Stimulated activated naive CD8-positive, alpha-beta T cell treated with anti-CD3 and anti-CD28 coated beads, Interleukin-15, amount 100 ng/mL, for 72 hours (primary cell): Measurements from ENCODE around the gene RGS16.

Experiments used
- ATAC-seq: fragments of 150-1000 bp; cut with Tn5 transposase; 2 replicates; pipeline ENCODE4 v1.10.0; 2021; ENCODE audit warnings: mild to moderate bottlenecking, moderate library complexity
- DNase-seq, 2 donors: peaks; one replicate each; pipeline ENCODE4 v3.0.0; 2021 to 2022
- H3K27ac Mint-ChIP-seq, 2 donors: one replicate each; pipeline ENCODE4 v1.8.0; 2022; ENCODE audit warnings: mild to moderate bottlenecking in 2 of 2, mixed read lengths in 2 of 2, moderate library complexity in 2 of 2
- H3K27me3 Mint-ChIP-seq: one replicate; pipeline ENCODE4 v1.8.0; 2022; ENCODE audit warnings: mixed read lengths
- H3K4me1 Mint-ChIP-seq: one replicate; pipeline ENCODE4 v1.8.0; 2022; ENCODE audit warnings: mild to moderate bottlenecking, mixed read lengths
- H3K4me3 Mint-ChIP-seq, 2 donors: one replicate each; pipeline ENCODE4 v1.8.0; 2022; ENCODE audit warnings: mild to moderate bottlenecking in 2 of 2, mixed read lengths in 2 of 2, moderate library complexity in 1 of 2
- H3K9me3 Mint-ChIP-seq, 2 donors: one replicate each; pipeline ENCODE4 v1.8.0; 2022; ENCODE audit warnings: mixed read lengths in 2 of 2

Gene RGS16, protein sequence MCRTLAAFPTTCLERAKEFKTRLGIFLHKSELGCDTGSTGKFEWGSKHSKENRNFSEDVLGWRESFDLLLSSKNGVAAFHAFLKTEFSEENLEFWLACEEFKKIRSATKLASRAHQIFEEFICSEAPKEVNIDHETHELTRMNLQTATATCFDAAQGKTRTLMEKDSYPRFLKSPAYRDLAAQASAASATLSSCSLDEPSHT

DNA sequence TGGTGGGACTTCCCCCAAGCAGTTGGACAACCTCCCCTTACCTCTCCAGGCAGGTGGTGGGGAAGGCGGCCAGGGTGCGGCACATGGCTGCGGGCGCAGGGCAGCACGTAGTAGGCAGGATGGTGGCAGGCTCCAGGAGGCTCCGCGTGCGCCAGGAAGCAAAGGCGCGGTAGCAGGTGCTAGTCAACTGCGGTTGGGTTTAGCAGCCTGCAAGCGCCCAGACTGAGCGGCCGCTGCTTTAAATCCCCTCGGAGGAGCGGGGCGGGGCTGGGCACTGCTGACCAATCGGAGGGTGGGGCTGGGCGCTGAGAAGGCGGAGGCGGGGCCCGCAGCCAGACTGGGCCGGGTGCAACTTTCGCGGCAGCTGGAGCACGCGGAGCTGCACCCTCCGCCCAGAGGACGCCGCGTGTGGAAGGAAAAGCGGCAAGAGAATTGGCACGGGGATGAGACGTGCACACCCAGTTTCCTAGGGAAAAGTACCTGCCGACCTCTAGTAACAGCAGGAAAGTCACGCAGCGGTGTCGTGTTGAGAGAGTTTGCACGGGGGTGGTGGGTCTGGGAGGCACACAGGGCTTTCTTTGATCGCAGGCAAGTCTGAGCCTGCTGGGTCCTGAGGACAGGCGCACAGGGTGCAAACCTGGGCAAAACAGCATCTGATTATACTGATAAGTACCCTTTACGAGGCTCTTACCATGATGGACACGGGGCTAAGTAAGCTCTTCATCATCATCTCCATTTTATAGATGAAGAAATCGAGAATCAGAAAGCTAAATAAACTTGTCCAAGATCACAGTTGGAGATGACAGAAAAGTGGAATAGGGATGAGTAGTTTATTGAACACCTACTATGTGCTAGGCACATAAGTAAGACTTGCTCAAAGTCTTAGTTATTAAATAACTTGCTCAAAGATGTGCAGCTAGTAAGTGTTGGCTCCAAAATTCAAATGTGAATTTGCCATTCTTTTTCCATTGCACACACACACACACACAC lies at the start of gene RGS16:
Gene RGS16, minus strand, starts transcription at position 215 of the 990 bp plus-strand sequence. Its CDS starts 130 bp downstream, at position 85.
- DNase-seq (peak; percentile 95 to 96), ATAC-seq (peak; percentile 91)
- peaks cover 17% of the 10 kb centered on the region for H3K27me3 Mint-ChIP-seq
- H3K27ac Mint-ChIP-seq, result peak within 1 kb of the TSS; percentile 88 to 97
- H3K4me1 Mint-ChIP-seq, result peaks cover 36% of the 10 kb centered on the region
- H3K9me3 Mint-ChIP-seq, result no peaks in the 10 kb centered on the region
- H3K4me3 Mint-ChIP-seq, result peak within 1 kb of the TSS in 1 of 2 donors; percentile 45

DNA sequence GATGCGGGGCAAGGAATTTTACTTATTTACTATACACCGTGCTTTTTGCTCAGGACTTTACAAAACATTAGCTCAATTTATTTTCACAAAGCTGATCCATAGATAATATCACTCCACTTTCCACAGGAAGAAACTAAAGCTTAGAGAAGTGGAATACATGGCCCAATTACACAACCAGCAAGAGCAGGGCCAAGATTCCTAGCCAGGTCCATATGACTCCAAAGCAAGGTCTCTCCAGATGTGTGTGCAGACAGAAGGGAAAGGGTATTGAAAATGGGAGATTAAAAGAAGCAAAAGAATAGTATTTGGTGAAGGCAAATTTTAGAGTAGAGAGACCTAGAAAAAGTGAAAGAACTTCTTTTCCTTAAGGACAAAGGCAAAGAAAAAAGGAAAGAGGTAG lies 49.8 kb upstream of the RGS16 start:
- no peak for DNase-seq
- Mint-ChIP-seq H3K4me1 (peaks cover 9% of the 10 kb centered on the region), H3K27me3 (peaks cover 21% of the 10 kb centered on the region), H3K27ac (no peak overlapping the region), H3K9me3 (no peaks in the 10 kb centered on the region), H3K4me3 (no peak overlapping the region)
- no peak for ATAC-seq

DNA sequence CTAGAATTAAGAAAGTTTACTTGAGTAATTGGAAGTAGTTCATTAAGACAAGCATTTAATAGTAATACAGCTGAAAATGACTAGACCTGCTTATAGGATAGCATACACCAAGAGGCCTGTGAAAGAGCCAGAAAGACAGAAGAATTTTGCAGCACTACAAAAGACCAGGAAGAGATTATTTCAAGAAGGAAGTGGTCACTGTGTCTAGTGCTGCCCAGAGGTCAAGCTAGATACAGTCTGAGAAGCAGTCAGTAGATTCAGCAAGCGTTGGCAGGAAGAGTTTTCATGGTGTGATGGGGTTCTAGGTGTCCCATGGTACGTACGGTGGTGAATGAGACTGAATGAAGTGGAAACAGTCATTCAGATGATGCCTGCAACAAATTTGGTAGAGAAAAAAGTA lies 48.7 kb upstream of the RGS16 start:
- H3K4me1 Mint-ChIP-seq, result peaks cover 12% of the 10 kb centered on the region
- no peak for DNase-seq
- H3K27me3 Mint-ChIP-seq, result peaks cover 25% of the 10 kb centered on the region
- no peak overlapping the region for H3K27ac Mint-ChIP-seq
- no peak overlapping the region for H3K4me3 Mint-ChIP-seq
- no peak for ATAC-seq
- H3K9me3 Mint-ChIP-seq, result no peaks in the 10 kb centered on the region

DNA sequence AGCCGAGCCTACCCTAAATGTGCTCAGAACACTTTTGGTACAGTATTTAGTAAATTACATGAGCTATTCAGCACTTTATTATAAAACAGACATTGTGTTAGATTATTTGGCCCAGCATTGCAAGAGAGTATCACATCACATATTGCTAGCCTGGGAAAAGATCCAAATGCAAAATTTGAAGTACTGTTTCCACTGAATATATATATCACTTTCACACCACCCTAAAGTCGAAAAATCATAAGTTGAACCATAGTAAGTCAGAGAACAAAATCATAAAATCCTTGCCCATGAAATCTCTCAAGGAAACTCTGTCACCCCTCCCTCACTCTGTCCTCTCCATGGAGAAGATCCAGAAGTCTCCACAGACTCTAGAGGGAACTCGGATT lies 47.1 kb upstream of the RGS16 start:
- Mint-ChIP-seq H3K27ac (no peak overlapping the region), H3K27me3 (peaks cover 12% of the 10 kb centered on the region), H3K4me1 (peaks cover 14% of the 10 kb centered on the region), H3K4me3 (no peak overlapping the region), H3K9me3 (no peaks in the 10 kb centered on the region)
- no peak for ATAC-seq
- DNase-seq, result no peak

DNA sequence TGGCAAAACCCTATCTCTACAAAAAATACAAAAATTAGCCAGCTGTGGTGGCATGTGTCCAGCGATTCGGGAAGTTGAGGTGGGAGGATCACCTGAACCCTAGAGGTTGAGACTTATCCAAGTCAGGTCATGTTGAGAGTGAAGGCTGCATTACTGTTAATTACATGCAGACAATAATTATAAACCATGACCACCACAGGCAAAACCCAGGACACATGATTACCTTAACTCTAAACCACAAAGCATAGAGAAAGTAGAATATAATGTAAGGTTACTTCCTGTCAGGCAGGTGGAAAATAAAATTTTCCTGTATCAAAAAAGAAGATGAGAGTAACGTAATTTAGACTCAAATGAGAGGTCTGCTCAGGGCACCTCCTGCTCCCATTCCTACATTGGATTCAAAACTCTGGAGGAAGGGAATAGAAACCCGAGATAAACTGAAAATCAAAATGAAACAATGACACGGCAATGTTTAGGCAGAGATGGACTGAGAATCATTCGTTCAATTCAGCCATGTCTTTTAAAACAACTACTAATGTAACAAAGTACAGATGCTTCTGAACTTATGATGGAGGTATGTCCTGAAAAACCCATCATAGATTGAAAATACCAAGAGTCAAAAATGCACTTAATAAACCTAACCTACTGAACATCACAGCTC lies 46.6 kb upstream of the RGS16 start:
- H3K4me3 Mint-ChIP-seq, result no peak overlapping the region
- H3K27ac Mint-ChIP-seq, result no peak overlapping the region
- no peaks in the 10 kb centered on the region for H3K9me3 Mint-ChIP-seq
- DNase-seq, result no peak
- peaks cover 14% of the 10 kb centered on the region for H3K4me1 Mint-ChIP-seq
- peaks cover 13% of the 10 kb centered on the region for H3K27me3 Mint-ChIP-seq
- ATAC-seq, result peak; percentile 64

DNA sequence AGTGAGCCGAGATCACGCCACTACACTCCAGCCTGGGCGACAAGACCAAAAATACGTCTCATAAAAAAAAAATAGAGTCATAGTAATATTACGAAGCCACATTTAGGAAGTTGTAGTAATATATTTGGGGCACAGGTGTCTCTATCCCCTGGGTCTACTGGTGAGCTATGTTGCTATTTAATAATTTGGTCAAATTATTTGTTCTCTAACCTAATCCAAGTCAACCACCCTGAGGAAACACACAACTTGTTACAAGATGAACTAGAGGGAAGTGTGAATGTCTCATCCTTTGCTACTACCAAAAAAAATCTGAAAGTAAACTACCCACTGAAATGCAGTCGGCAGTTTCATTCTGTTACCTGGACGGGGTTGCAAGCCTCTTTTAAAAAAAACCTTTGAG lies 44.9 kb upstream of the RGS16 start:
- Mint-ChIP-seq H3K9me3 (peaks cover 0 to 4% of the 10 kb centered on the region in 2 donors), H3K27me3 (peaks cover 25% of the 10 kb centered on the region), H3K27ac (no peak overlapping the region), H3K4me3 (no peak overlapping the region), H3K4me1 (peaks cover 14% of the 10 kb centered on the region)
- DNase-seq (no peak), ATAC-seq (no peak)

DNA sequence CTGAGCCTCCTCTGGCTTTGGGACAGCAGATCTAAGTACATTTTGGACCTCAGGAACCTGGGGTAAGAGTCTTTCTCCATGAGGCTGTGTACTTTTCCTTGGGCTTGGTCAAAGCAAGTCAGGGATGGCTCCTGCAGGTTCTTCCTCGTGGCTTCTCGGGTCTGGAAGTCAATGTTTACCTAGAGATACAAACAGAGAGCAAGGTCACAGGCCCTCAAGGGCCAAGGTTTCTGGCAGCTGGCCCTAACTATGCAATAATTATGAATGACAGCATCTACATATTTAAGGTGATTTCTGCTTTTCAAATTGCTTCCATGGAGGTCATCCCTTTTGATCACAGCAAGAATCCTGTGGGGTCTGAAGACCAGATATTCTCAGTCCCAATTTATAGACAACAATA lies 42.5 kb upstream of the RGS16 start:
- Mint-ChIP-seq H3K4me1 (peaks cover 14% of the 10 kb centered on the region), H3K27ac (no peak overlapping the region), H3K4me3 (no peak overlapping the region), H3K27me3 (peaks cover 33% of the 10 kb centered on the region), H3K9me3 (peaks cover 0 to 9% of the 10 kb centered on the region in 2 donors)
- DNase-seq (no peak), ATAC-seq (no peak)

DNA sequence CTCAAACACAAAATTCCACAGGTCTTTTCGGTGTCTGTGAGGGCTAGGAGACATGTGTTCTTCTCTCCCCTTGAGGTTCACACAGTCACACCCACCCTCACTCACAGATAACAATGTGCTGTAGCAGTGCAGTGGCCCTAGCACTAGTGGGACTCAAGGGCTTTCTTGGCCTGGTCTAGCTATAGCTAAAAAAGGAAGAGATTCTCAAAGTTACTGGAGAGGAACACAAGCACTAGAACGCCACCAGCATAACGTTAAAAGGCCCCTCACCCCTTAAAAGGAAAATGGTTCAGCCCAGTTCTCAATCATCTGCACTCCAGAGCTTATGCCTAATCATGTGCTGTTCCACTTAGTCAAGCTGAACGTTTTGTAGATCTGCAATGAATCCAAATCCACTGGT lies 40.7 kb upstream of the RGS16 start:
- H3K9me3 Mint-ChIP-seq, result peaks cover 0 to 9% of the 10 kb centered on the region in 2 donors
- ATAC-seq (no peak), DNase-seq (no peak)
- H3K27me3 Mint-ChIP-seq, result peaks cover 39% of the 10 kb centered on the region
- peaks cover 5% of the 10 kb centered on the region for H3K4me1 Mint-ChIP-seq
- no peak overlapping the region for H3K27ac Mint-ChIP-seq
- no peak overlapping the region for H3K4me3 Mint-ChIP-seq

DNA sequence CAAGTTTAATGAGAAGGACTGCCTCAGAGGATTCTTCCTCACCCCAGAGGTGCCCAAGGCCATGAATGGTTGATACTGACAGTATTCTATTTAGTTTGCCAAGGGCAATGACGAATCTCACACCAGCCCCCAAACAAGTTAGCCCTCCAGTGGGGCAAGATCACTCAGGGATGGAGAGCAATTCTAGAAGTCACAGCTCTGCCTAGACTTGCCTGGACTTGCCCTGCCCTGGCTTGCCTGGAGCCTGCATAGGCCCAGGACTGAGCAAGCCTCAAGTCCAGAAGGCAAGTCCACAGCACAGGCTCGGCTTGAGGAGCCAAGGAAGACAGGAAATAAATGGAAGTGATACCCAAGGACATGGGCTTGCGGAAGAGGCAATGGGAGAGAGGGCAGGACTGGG lies 39.5 kb upstream of the RGS16 start:
- peaks cover 0 to 9% of the 10 kb centered on the region in 2 donors for H3K9me3 Mint-ChIP-seq
- H3K27me3 Mint-ChIP-seq, result peaks cover 46% of the 10 kb centered on the region
- no peak for DNase-seq
- peak overlapping the region in 1 of 2 donors; percentile 28 for H3K27ac Mint-ChIP-seq
- ATAC-seq, result no peak
- H3K4me1 Mint-ChIP-seq, result peaks cover 5% of the 10 kb centered on the region
- H3K4me3 Mint-ChIP-seq, result no peak overlapping the region

DNA sequence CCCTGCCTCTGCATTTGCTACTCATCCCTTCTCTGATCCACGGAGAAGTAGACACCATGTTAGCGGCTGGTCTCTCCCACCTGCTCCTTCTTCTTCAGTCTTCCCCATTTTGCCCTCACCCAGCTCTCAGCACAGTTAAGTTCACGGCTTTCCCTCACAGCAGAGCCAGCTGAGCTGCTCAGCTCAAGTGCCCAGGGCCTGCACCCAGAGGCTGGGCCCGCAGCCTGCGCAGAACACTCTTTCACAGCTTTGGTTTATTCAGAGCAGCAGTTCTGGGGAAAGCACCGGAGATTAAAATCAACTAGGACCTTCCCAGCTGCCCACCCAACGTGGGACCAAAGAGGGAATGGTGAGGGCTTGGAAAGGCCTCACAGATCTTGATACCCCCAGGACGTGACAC lies 38.3 kb upstream of the RGS16 start:
- Mint-ChIP-seq H3K4me1 (no peaks in the 10 kb centered on the region), H3K4me3 (no peak overlapping the region), H3K9me3 (peaks cover 0 to 9% of the 10 kb centered on the region in 2 donors), H3K27me3 (peaks cover 44% of the 10 kb centered on the region), H3K27ac (no peak overlapping the region)
- ATAC-seq (no peak), DNase-seq (no peak)

DNA sequence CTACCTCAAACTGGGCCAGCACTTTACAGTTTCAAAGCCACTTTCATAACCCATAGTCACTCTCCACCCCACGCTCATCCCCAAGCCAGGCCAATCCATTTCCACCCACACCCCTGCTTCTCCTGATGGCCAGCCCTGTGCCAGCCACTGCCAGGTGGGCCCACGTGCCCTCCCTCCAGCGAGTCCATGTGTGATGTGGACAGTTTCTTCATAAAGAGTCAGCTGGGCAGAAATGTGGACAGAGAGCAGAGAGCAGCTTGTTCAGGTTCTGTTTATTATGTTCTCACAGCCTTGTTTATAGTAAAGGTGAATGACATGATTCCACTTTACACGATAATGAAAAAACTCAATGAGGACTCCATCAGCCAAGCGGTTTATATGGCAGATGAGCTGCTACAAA lies 37.4 kb upstream of the RGS16 start:
- no peak overlapping the region for H3K4me3 Mint-ChIP-seq
- H3K27me3 Mint-ChIP-seq, result peaks cover 50% of the 10 kb centered on the region
- DNase-seq (no peak), ATAC-seq (no peak)
- no peak overlapping the region for H3K27ac Mint-ChIP-seq
- H3K4me1 Mint-ChIP-seq, result no peaks in the 10 kb centered on the region
- peaks cover 0 to 9% of the 10 kb centered on the region in 2 donors for H3K9me3 Mint-ChIP-seq

DNA sequence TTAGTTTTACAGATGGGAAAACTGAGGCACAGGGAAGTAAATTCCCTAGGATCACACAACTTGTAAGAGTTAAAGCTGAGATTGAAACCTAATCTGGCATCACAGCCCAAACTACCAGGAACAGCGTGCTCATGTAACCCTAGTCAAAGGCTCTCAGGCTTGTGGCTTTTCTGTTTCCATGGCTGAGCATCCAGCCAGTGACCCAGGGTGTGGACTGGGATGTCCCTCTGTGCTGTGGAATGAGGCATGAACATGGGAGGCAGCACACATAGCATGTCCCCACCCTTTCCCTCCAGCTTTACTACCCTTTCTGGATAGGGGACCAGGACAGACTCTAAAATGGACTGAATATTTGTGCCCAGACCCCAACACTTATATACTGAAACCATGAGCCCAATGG lies 35.1 kb upstream of the RGS16 start:
- DNase-seq, result no peak
- H3K9me3 Mint-ChIP-seq, result peaks cover 0 to 8% of the 10 kb centered on the region in 2 donors
- peaks cover 52% of the 10 kb centered on the region for H3K27me3 Mint-ChIP-seq
- no peak overlapping the region for H3K27ac Mint-ChIP-seq
- no peaks in the 10 kb centered on the region for H3K4me1 Mint-ChIP-seq
- H3K4me3 Mint-ChIP-seq, result no peak overlapping the region
- no peak for ATAC-seq

DNA sequence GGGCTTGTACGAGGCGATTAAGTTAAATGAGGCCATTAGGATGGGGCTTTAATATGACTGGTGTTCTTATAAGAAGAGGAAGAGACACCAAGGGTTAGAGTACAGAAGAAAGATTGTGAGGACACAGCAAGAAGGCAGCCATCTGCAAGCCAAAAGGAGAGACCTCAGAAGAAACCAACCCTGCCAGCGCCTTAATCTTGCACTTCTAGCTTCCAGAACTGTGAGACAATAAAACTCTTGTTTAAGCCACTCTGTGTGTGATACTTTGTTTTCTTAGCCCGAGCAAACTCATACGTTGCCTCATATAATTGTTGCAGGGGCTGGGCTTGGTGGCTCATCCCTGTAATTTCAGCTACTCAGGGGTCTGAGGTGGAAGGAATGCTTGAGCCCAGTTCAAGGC lies 33.6 kb upstream of the RGS16 start:
- ATAC-seq (no peak), DNase-seq (no peak)
- no peak overlapping the region for H3K4me3 Mint-ChIP-seq
- H3K27ac Mint-ChIP-seq, result no peak overlapping the region
- H3K9me3 Mint-ChIP-seq, result no peaks in the 10 kb centered on the region
- H3K27me3 Mint-ChIP-seq, result peaks cover 64% of the 10 kb centered on the region
- peaks cover 4% of the 10 kb centered on the region for H3K4me1 Mint-ChIP-seq

DNA sequence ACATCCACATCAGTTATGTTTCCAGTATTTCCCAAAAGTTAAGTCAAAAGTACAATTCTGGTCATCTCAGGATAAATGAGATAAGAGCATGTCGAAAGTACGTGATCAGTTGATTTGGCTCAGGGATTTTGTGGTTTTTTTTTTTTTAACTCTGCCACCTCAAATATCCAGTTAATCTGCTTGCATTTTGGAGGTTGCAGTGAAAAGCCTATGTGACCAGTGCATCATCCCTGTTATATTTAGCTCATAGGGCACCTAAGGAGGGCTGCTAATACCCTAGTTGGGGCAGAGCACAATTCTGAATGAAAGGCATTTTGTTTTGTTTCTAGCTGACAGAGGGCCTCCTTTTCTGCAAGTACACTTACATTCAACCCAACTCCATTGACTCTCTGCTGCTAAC lies 31.7 kb upstream of the RGS16 start:
- ATAC-seq (no peak), DNase-seq (no peak)
- Mint-ChIP-seq H3K4me3 (no peak overlapping the region), H3K27ac (no peak overlapping the region), H3K27me3 (peaks cover 77% of the 10 kb centered on the region), H3K9me3 (no peaks in the 10 kb centered on the region), H3K4me1 (peaks cover 20% of the 10 kb centered on the region)

DNA sequence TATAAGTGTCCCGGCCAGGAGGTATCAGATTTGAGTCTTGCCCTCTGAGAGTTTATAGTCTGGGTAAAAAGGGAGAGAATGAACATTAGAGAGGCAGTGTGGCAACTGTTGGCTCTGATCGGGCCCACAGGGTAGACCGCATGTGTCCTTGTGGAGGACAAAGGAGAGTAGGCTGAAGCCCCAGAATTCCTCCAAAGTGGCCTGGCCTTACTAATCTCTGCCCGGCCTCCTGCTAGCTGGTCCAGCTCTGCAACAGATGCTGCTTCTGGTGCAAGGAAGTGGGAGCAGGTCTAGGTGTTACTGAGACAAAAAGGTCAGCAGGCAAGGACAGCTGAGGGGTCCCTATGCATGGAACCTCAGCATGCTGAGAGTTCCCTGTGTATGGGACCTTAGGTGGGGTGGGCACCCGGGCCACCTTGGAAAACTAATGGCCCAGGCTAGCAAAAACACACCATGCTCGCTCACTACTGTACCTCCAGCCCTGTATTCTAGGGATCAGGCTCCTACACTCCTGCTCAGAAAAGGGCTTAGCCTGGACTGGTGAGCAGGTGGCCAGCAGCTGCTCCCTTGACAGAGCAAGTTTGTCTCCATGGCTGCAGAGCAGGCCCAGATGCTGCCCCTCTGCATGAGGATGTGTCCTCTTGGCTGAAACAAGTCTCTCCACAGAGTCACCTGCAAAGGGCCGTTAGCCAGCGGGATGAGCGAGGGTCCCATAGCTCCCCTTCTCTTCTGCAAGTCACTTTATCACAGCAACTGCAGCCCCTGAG lies 30.3 kb upstream of the RGS16 start:
- no peaks in the 10 kb centered on the region for H3K9me3 Mint-ChIP-seq
- H3K27ac Mint-ChIP-seq, result no peak overlapping the region
- no peak for DNase-seq
- no peak for ATAC-seq
- H3K27me3 Mint-ChIP-seq, result peaks cover 73% of the 10 kb centered on the region
- no peak overlapping the region for H3K4me3 Mint-ChIP-seq
- peaks cover 33% of the 10 kb centered on the region for H3K4me1 Mint-ChIP-seq
